HG02970 (cell line): ENCODE results near the gene FBLN5.

Experiments
- ATAC-seq: cut with Tn5 transposase; IDR thresholded peaks from one replicate; pipeline ENCODE4 v1.9.1; 2021; ENCODE audit warnings: mild to moderate bottlenecking, moderate library complexity, moderate number of reproducible peaks; ENCODE audit not compliant: unreplicated experiment, low FRiP score

FBLN5 gene

GRCh38 chr14:91835920-91836843, 111.3 kb downstream of the FBLN5 start:
- peak; percentile 57 for ATAC-seq

- peak; percentile 29 for ATAC-seq
These were observed 112.1 kb downstream of the FBLN5 start for GRCh38 chr14:91835197-91835919.

GRCh38 chr14:91834571-91834970, 112.9 kb downstream of the FBLN5 start:
- no peak for ATAC-seq

GRCh38 chr14:91831337-91831736, 116.2 kb downstream of the FBLN5 start:
- ATAC-seq = no peak

GRCh38 chr14:91830777-91831176, 116.7 kb downstream of the FBLN5 start:
- ATAC-seq = peak; percentile 36

GRCh38 chr14:91829511-91829910, 118.0 kb downstream of the FBLN5 start:
- ATAC-seq = no peak

GRCh38 chr14:91827746-91828145, 119.7 kb downstream of the FBLN5 start:
- ATAC-seq = no peak
